Measurements from ENCODE around the gene QRFP. TPM values are rescaled to one million over a fixed set of nuclear protein-coding genes. Genes with fewer than 3 reads are reported as not detected.

QRFP gene
- total RNA-seq, 1 experiment from 2014 or later, result not detected

DNA sequence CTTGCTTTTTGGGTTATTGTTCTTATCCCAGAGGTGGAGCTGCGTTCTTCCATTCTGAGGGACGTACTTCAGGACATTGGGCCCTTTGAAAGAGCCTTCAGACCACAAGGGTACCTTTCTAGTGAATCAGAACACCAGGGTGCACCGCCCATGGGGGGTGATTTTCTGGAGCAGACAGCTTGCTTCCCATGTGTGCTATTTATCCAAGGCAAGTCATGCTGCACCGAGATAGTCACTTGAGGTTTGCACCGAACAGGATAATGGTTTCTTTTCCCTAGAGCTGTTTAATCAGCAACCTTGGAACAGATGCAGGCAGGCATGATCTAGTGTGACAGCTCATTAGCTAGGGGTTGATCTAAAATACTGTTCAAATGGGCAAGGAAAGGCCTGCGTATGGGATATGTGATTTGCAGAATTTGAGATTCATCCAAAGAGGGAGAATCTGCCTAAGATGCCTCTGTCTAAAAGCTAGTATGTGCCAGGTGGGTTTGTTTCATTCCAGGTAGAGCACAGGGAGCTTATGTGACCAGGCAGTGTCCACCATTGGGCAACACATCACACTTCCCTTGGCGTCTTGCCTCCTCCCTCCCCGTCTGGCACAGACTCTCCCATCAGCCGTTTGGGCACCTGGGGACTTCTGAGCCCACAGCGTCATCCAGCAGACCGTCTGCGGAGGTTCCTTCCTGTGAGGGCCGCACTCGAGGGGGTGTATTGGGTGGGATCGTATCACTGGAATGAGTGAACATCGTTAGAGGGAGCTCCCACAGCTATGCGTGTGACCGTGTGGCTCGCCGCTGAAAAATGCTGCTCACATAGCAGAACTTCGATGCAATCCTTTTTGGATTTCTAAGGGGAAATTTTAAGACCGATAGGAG lies 38.5 kb downstream of the QRFP start:
- no peak overlapping the region for H3K4me3 Mint-ChIP-seq

More for the DNA sequence above, 38.5 kb downstream of the QRFP start:
- H3T11ph ChIP-seq (ENCODE audit: low read length), result no peak overlapping the region
- no peak overlapping the region for H2AFZ ChIP-seq (ENCODE audit: low read length)
- H4K8ac ChIP-seq (replicated peaks; ENCODE audit: insufficient read length, low read depth, low read length), result no peak overlapping the region
- no peak overlapping the region for H3K56ac ChIP-seq (ENCODE audit: insufficient read length, low read depth, low read length)
- no peak for DNase-seq
- Mint-ChIP-seq H3K27ac (peak overlapping the region in 2 of 3 experiments; percentile 81 to 88; a peak in 4 of 7 replicates), H3K27me3 (ENCODE audit: low read depth) (no peaks in the 10 kb centered on the region), H3K4me1 (peaks cover 6 to 20% of the 10 kb centered on the region in 2 experiments; a peak in 3 of 4 replicates), H3K9me3 (no peaks in the 10 kb centered on the region), H3K36me3 (ENCODE audit: insufficient read depth in 1 of 3, low read depth in 3 of 3) (peaks cover 13 to 53% (median 53%) of the 10 kb centered on the region in 3 experiments; a peak in 6 of 7 replicates)
- no peaks in the 10 kb centered on the region for H3K79me1 ChIP-seq (ENCODE audit: insufficient read depth, low read depth, low read length, poor library complexity, severe bottlenecking)
- no peak overlapping the region for H2BK12ac ChIP-seq (ENCODE audit: insufficient read length, low read depth, low read length)
- H3K9ac ChIP-seq (ENCODE audit: extremely low read depth, insufficient read length, low read length), result no peak overlapping the region
- H3K79me2 ChIP-seq (ENCODE audit: insufficient read depth, low read length), result peaks cover 2% of the 10 kb centered on the region
- H2BK120ac ChIP-seq (ENCODE audit: low read depth, low read length, poor library complexity, severe bottlenecking), result no peak overlapping the region
- no peak overlapping the region for H3K14ac ChIP-seq (ENCODE audit: insufficient read depth, low read length)
- H3K18ac ChIP-seq (ENCODE audit: insufficient read length, low read depth, low read length), result no peak overlapping the region
- no peaks in the 10 kb centered on the region for H3K23me2 ChIP-seq (ENCODE audit: insufficient read length, low read depth, low read length, poor library complexity, severe bottlenecking)
- TF ChIP-seq, protein P1, sequence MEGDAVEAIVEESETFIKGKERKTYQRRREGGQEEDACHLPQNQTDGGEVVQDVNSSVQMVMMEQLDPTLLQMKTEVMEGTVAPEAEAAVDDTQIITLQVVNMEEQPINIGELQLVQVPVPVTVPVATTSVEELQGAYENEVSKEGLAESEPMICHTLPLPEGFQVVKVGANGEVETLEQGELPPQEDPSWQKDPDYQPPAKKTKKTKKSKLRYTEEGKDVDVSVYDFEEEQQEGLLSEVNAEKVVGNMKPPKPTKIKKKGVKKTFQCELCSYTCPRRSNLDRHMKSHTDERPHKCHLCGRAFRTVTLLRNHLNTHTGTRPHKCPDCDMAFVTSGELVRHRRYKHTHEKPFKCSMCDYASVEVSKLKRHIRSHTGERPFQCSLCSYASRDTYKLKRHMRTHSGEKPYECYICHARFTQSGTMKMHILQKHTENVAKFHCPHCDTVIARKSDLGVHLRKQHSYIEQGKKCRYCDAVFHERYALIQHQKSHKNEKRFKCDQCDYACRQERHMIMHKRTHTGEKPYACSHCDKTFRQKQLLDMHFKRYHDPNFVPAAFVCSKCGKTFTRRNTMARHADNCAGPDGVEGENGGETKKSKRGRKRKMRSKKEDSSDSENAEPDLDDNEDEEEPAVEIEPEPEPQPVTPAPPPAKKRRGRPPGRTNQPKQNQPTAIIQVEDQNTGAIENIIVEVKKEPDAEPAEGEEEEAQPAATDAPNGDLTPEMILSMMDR (conservative IDR thresholded peaks at IDR 0.05), result no peak
- no peak overlapping the region for H2BK20ac ChIP-seq (ENCODE audit: low read depth, low read length, poor library complexity, severe bottlenecking)
- H3K27ac ChIP-seq (ENCODE audit: insufficient read length, low read depth, low read length), result no peak overlapping the region
- H2BK5ac ChIP-seq (ENCODE audit: insufficient read length, low read length), result no peak overlapping the region
- WGBS (ENCODE audit: extremely low coverage, insufficient read length, low lambda C conversion rate), result no CpG with 5 or more reads among the region's 22 CpGs
- 0 out of 2 replicates have a peak, but pooled peaks cover 2% of the 10 kb centered on the region for H3K4me1 ChIP-seq (ENCODE audit: insufficient read depth, low read length)
- H3K4me2 ChIP-seq (ENCODE audit: insufficient read depth, insufficient read length, low read length), result no peak overlapping the region
- H4K91ac ChIP-seq (ENCODE audit: insufficient read length, low read depth, low read length), result no peak overlapping the region
- no peak overlapping the region for H2AK5ac ChIP-seq (ENCODE audit: insufficient read length, low read length)
- H3K23ac ChIP-seq (ENCODE audit: insufficient read length, low read depth, low read length), result no peak overlapping the region
- no peak overlapping the region for H4K5ac ChIP-seq (ENCODE audit: insufficient read length, low read depth, low read length)
- H4K20me1 ChIP-seq (ENCODE audit: control insufficient read depth, insufficient read depth, insufficient read length), result no peaks in the 10 kb centered on the region
- no peak overlapping the region for H3K4ac ChIP-seq (ENCODE audit: low read depth, low read length)
- no peak overlapping the region for H2BK15ac ChIP-seq (ENCODE audit: low read depth, low read length)
- no peaks in the 10 kb centered on the region for H3K9me3 ChIP-seq (ENCODE audit: control insufficient read depth, low read depth, low read length)
- no peaks in the 10 kb centered on the region for H3K27me3 ChIP-seq (ENCODE audit: insufficient read depth, low read length)
